NCI-H748 (cell line): ENCODE results near the gene HSF2BP.
"Not testable (repeated sequence)": the region's sequence is repeated elsewhere in the genome, so short reads cannot be mapped to it uniquely, and the experiment has no call there.

ENCODE experiments used
- DNase-seq: peaks from one replicate; lab custom pipeline; 2025; ENCODE audit not compliant: unreplicated experiment; lab: John Stamatoyannopoulos, UW

HSF2BP gene

GRCh38 chr21:43522495-43523131, 136.7 kb downstream of the HSF2BP start:
- not testable (repeated sequence) for DNase-seq

- not testable (repeated sequence) for DNase-seq
These were observed 141.6 kb downstream of the HSF2BP start for GRCh38 chr21:43517701-43518100.

- DNase-seq = not testable (repeated sequence)
These were observed 142.2 kb downstream of the HSF2BP start for GRCh38 chr21:43516860-43517627.

GRCh38 chr21:43516295-43516847, 142.9 kb downstream of the HSF2BP start:
- not testable (repeated sequence) for DNase-seq

- not testable (repeated sequence) for DNase-seq
These were observed 144.5 kb downstream of the HSF2BP start for GRCh38 chr21:43514834-43515233.

- not testable (repeated sequence) for DNase-seq
These were observed 146.3 kb downstream of the HSF2BP start for GRCh38 chr21:43513023-43513422.

GRCh38 chr21:43511209-43511608, 148.1 kb downstream of the HSF2BP start:
- DNase-seq = not testable (repeated sequence)

GRCh38 chr21:43510669-43511068, 148.6 kb downstream of the HSF2BP start:
- DNase-seq = not testable (repeated sequence)

- DNase-seq = not testable (repeated sequence)
These were observed 155.4 kb downstream of the HSF2BP start for GRCh38 chr21:43503892-43504291.

- DNase-seq = not testable (repeated sequence)
These were observed 156.1 kb downstream of the HSF2BP start for GRCh38 chr21:43503075-43503750.

- DNase-seq = not testable (repeated sequence)
These were observed 156.7 kb downstream of the HSF2BP start for GRCh38 chr21:43502407-43503071.

GRCh38 chr21:43498924-43499323, 160.4 kb downstream of the HSF2BP start:
- not testable (repeated sequence) for DNase-seq

GRCh38 chr21:43498065-43498464, 161.2 kb downstream of the HSF2BP start:
- DNase-seq = not testable (repeated sequence)

- DNase-seq = not testable (repeated sequence)
These were observed 164.8 kb downstream of the HSF2BP start for GRCh38 chr21:43494279-43495012.

- not testable (repeated sequence) for DNase-seq
These were observed 165.8 kb downstream of the HSF2BP start for GRCh38 chr21:43493471-43493870.

GRCh38 chr21:43488235-43488634, 171.1 kb downstream of the HSF2BP start:
- DNase-seq = not testable (repeated sequence)

GRCh38 chr21:43486051-43486450, 173.2 kb downstream of the HSF2BP start:
- DNase-seq = not testable (repeated sequence)

- not testable (repeated sequence) for DNase-seq
These were observed 174.3 kb downstream of the HSF2BP start for GRCh38 chr21:43485016-43485415.

- not testable (repeated sequence) for DNase-seq
These were observed 180.1 kb downstream of the HSF2BP start for GRCh38 chr21:43479197-43479596.
